ENCODE results near the gene THSD7A.

Gene THSD7A

GRCh38 chr7:11331128-11332102, 500.6 kb downstream of the THSD7A start:
- DNase-seq (ENCODE audit: low read depth) = no peak

- DNase-seq (ENCODE audit: low read depth) = no peak
Measured at GRCh38 chr7:11330717-11331116, 501.3 kb downstream of the THSD7A start.

GRCh38 chr7:11330208-11330607, 501.8 kb downstream of the THSD7A start:
- no peak for DNase-seq (ENCODE audit: low read depth)

GRCh38 chr7:11329626-11330025, 502.4 kb downstream of the THSD7A start:
- DNase-seq (ENCODE audit: low read depth) = no peak

- no peak for DNase-seq (ENCODE audit: low read depth)
Measured at GRCh38 chr7:11328309-11328708, 503.7 kb downstream of the THSD7A start.

GRCh38 chr7:11327633-11328032, 504.4 kb downstream of the THSD7A start:
- no peak for DNase-seq (ENCODE audit: low read depth)

All from HS-27A (cell line).